Measurements from ENCODE around the gene TCTN3. TPM values are rescaled to one million over a fixed set of nuclear protein-coding genes. Genes with fewer than 3 reads are reported as not detected.

Gene TCTN3
- total RNA-seq, 4 donors from 2014 or later: 15.4 to 23.5 (median 21.8) TPM

- Histone ChIP-seq H3K4me1 (peaks cover under 1 to 12% (median 8%) of the 10 kb centered on the region in 4 donors), H3K4me3 (no peak overlapping the region), H3K36me3 (peaks cover 15 to 60% (median 36%) of the 10 kb centered on the region in 4 donors), H3K27me3 (no peaks in the 10 kb centered on the region), H3K9me3 (no peaks in the 10 kb centered on the region), H3K27ac (replicated peaks in 1 of 4) (no peak overlapping the region)
- no peak for DNase-seq (ENCODE audit: extremely low spot score)
- intact Hi-C loops (cut with DNase I): no loop called here
- 81% methylated on average over 2 of the region's 2 CpGs for WGBS
- TF ChIP-seq CTCF (IDR thresholded peaks at IDR 0.05) (no peak), POLR2AphosphoS5 (IDR thresholded peaks at IDR 0.05) (no peak), EP300 (IDR thresholded peaks at IDR 0.05) (no peak), POLR2A (IDR thresholded peaks at IDR 0.05; ENCODE audit: low read depth) (no peak)
Observed at GRCh38 chr10:95650232-95650631, 43.5 kb downstream of the TCTN3 start.

GRCh38 chr10:95648138-95648537 is 45.6 kb downstream of the TCTN3 start:
- TF ChIP-seq POLR2A (IDR thresholded peaks at IDR 0.05; ENCODE audit: low read depth) (no peak), POLR2AphosphoS5 (IDR thresholded peaks at IDR 0.05) (no peak), CTCF (IDR thresholded peaks at IDR 0.05) (no peak), EP300 (IDR thresholded peaks at IDR 0.05) (no peak)
- Histone ChIP-seq H3K4me1 (no peaks in the 10 kb centered on the region), H3K36me3 (peaks cover 15 to 62% (median 37%) of the 10 kb centered on the region in 4 donors), H3K9me3 (no peaks in the 10 kb centered on the region), H3K27me3 (no peaks in the 10 kb centered on the region), H3K4me3 (no peak overlapping the region), H3K27ac (replicated peaks in 1 of 4) (no peak overlapping the region)
- DNase-seq (ENCODE audit: extremely low spot score): no peak
- intact Hi-C loops (cut with DNase I): no loop called here
- 100% methylated on average over 1 of the region's 1 CpG for WGBS

- TF ChIP-seq POLR2A (IDR thresholded peaks at IDR 0.05; ENCODE audit: low read depth) (no peak), POLR2AphosphoS5 (IDR thresholded peaks at IDR 0.05) (no peak), CTCF (IDR thresholded peaks at IDR 0.05) (no peak), EP300 (IDR thresholded peaks at IDR 0.05) (no peak)
- H3K27me3 ChIP-seq: no peaks in the 10 kb centered on the region
- H3K4me1 ChIP-seq: no peaks in the 10 kb centered on the region
- H3K4me3 ChIP-seq: no peak overlapping the region
- 100% methylated on average over 1 of the region's 1 CpG for WGBS
- intact Hi-C loops (cut with DNase I): no loop called here
- H3K27ac ChIP-seq (replicated peaks in 1 of 4): no peak overlapping the region
- H3K9me3 ChIP-seq: no peaks in the 10 kb centered on the region
- no peak for DNase-seq (ENCODE audit: extremely low spot score)
- H3K36me3 ChIP-seq: peaks cover 1 to 63% (median 37%) of the 10 kb centered on the region in 4 donors
Observed at GRCh38 chr10:95646160-95646559, 47.6 kb downstream of the TCTN3 start.

- H3K27ac ChIP-seq (replicated peaks in 1 of 4): no peak overlapping the region
- no peak overlapping the region for H3K4me3 ChIP-seq
- 80% methylated on average over 1 of the region's 1 CpG for WGBS
- H3K36me3 ChIP-seq: peaks cover 0 to 63% (median 41%) of the 10 kb centered on the region in 4 donors
- no peaks in the 10 kb centered on the region for H3K9me3 ChIP-seq
- DNase-seq (ENCODE audit: extremely low spot score): no peak
- no peaks in the 10 kb centered on the region for H3K27me3 ChIP-seq
- no peaks in the 10 kb centered on the region for H3K4me1 ChIP-seq
- TF ChIP-seq CTCF (IDR thresholded peaks at IDR 0.05): no peak
- no peak for TF ChIP-seq POLR2A (IDR thresholded peaks at IDR 0.05; ENCODE audit: low read depth)
- TF ChIP-seq POLR2AphosphoS5 (IDR thresholded peaks at IDR 0.05): no peak
- TF ChIP-seq EP300 (IDR thresholded peaks at IDR 0.05): no peak
- intact Hi-C loops (cut with DNase I): no loop called here
Observed at GRCh38 chr10:95644901-95645300, 48.8 kb downstream of the TCTN3 start.

- DNase-seq (ENCODE audit: extremely low spot score): no peak
- intact Hi-C loops (cut with DNase I): no loop called here
- H3K9me3 ChIP-seq: no peaks in the 10 kb centered on the region
- peaks cover 0 to 69% (median 42%) of the 10 kb centered on the region in 4 donors for H3K36me3 ChIP-seq
- H3K4me3 ChIP-seq: no peak overlapping the region
- 100% methylated on average over 1 of the region's 1 CpG for WGBS
- TF ChIP-seq POLR2AphosphoS5 (IDR thresholded peaks at IDR 0.05): no peak
- no peak overlapping the region for H3K27ac ChIP-seq (replicated peaks in 1 of 4)
- no peaks in the 10 kb centered on the region for H3K4me1 ChIP-seq
- H3K27me3 ChIP-seq: no peaks in the 10 kb centered on the region
Observed at GRCh38 chr10:95640891-95641315, 52.8 kb downstream of the TCTN3 start.
